Dedifferentiated amniotic fluid mesenchymal stem cell (primary cell): ENCODE measurements around the gene SCYGR5.
"Not testable (repeated sequence)": the region's sequence is repeated elsewhere in the genome, so short reads cannot be mapped to it uniquely, and the experiment has no call there.

Experiments
- DNase-seq: peaks from one replicate; pipeline ENCODE4 v3.0.0-alpha.2; 2016; ENCODE audit errors: extremely low spot score

The SCYGR5 gene

DNA sequence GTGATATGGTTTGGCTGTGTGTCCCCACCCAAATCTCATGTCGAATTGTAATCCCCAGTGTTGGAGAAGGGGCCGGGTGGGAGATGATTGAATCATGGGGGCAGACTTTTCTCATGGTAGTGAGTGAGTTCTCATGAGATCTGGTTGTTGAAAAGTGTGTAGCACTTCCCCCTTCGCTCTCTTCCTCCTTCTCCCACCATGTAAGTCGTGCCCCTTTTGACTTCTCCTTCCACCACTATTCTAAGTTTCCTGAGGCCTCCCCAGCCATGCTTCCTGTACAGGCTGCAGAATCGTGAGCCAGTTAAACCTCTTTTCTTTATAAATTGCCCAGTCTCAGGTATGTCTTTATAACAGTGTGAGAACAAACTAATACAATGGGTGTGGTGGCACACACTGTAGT lies 7.0 kb downstream of the SCYGR5 start:
- not testable (repeated sequence) for DNase-seq

DNA sequence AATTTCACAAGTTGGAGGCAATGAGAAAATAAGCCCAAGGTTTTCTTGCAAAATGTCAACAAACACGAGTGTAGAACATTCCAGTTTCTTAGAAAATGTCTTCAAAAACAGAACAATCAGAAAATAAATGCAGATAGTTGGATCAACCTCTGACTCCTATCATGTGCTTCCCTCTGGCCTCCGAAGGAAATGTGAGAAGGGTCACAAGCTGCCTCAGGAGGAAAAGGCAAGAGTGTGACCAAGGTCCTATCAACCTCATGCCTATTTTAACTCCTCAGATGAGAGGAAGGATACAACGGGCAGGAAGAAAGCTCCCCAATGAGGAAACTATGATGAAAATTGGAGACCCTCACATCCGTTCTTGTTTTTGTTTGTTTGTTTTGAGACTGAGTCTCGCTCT lies 7.9 kb downstream of the SCYGR5 start:
- DNase-seq: no peak

DNA sequence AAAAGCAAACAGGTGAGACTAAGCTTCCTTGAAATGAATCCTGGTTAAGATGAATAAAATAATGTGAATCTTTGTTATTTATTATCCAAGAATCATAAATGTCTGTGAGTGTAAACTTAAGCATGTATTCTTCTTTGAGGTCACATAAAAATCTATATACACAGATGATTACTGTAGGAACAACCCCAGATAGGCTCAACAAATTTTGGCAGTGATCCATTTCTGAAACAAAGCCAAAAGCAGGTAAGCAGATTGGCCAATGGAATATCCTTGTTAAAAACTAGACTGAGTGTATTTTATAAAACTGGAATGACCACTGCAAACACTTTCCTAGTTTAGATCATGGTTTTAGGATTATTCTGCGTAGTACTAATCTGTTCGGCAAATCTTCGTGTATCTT lies 11.3 kb downstream of the SCYGR5 start:
- no peak for DNase-seq

DNA sequence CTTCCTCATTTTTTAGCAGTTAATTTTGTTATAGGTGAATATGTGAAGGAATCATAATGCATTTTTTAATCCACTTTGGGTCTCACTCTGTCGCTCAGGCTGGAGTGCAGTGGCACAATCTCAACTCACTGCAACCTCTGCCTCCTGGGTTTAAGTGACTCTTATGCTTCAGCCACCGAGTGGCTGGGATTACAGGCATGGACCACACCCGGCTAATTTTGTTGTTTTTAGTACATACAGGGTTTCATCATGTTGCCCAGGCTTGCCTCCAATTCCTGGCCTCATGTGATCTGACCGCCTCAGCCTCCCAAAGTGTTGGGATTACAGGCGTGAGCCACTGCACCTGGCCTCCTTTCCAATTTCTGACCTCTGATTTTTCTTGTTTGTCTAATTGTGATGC lies 17.7 kb downstream of the SCYGR5 start:
- DNase-seq: no peak

DNA sequence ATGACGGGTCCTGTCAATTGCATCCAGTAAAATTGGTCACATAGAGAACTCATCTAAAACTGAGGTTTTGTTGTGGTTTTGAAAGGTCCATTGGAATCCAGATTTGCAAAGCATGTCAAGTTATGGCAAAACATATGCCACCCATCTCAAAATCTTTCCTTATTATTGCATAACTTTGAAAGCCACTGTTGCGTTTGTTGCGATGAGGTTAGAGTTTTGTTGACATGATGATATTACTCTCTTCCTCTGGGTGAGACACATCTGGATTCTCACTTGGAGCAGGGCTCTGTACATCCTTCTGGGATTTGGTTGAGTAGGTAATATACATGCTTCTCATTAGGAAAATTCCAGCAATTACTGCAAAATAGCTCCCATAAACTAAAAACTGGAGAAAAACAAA lies 20.6 kb downstream of the SCYGR5 start:
- DNase-seq: no peak

DNA sequence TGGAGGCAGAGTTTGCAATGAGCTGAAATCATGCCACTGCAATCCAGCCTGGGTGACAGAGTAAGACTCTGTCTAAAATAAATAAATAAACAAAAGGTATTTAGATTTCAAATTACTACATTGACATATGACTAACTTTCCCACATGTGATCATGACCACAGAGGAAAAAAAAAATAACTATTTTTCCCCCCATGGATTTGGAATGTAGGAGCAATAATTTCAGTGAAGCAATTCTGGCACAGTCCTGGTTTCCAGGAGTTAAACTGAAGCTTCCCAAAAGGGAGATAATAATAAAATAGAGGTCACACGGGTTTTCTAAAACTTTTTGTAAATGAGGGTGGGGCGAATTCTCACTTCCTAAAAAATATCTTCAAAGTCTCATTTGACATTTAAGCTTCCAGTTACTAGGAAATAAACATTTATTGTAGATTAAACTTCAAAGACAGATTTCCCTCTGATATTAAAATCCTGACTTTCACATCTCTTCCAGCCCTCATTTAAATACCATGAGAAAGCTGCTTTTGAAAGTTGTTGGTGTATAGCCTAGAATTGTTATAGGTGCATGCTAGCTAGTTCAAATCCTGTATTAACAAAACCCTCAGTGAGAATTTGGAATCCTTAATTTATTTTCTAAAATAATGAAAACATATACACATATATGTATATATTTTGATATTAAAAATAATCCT lies 30.5 kb downstream of the SCYGR5 start:
- no peak for DNase-seq

DNA sequence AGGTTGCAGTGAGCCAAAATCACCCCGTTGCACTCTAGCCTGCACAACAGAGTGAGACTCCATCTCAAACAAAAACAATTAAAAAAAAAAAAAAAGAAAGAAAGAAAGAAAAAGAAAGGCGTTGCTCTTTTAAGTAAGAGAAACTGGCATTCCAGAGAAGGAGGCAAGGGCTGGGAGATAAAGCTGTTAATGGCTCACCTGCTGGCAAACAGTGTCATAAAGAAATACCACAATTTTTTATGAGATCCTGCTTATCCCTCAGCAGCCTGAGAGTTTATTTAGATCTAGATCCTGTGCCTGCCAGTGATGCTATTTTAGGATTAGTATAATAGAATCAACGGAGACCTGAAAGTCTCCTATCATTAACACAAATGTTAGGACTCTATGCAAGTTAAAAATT lies 35.0 kb downstream of the SCYGR5 start:
- no peak for DNase-seq

DNA sequence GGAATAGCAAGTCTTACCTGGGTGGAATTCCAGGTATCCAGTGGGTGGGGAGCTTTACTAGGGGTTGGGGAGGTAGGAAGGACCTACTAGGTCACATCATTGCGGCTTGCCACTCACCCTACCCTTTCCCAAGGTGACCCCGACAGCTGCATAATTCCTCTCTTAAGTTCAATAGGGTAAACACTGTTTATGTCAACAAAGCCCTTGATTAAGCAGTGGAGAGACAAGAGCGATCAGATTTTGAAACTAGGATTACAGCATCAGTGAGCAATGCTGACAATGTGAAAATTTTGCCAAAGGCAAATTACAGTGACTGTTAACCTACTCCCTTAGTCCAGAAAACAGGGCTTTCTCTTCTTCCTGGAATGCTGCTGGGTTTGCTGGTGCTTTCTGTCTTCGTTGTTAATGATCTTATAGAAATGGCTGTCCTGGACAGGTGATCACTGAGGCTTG lies 36.7 kb downstream of the SCYGR5 start:
- DNase-seq: peak; percentile 71

DNA sequence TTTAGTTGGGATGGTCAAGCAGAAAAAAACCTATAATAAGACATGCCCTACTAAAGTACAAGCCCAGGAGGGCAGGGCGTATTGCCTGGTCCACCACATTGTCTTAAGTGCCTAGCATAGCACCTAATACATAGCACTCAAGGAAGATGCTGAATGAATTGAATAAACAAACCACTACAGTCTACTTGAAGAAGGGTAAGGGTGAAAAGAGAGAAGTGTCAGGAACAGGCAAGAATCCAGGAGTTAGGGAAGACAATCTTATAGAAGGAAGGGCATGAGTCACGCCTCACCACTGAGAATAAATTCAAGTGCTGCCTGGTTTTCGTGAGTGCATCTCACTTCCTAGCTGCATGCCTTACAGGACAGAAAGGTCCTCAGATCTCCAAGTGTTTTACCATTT lies 37.4 kb downstream of the SCYGR5 start:
- DNase-seq: peak; percentile 36

DNA sequence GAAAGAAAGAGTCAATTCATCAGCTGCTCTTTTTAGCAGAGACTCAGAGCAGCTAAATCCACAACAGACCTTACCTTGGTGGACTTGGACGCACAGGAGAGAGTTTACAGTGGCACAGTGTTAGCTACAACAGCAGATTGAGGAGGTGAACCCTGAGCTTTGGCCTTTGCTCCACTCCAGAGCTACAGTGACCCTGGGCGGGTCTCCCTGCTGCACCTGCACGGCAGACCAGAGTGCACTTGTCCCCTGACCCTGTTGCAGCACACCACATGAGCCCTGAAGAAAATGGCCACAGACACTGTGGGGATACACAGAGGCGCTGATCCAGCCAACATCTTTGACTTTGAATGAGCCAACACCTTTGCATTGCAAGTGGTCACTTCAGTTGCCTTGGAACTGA lies 40.3 kb downstream of the SCYGR5 start:
- DNase-seq: no peak

DNA sequence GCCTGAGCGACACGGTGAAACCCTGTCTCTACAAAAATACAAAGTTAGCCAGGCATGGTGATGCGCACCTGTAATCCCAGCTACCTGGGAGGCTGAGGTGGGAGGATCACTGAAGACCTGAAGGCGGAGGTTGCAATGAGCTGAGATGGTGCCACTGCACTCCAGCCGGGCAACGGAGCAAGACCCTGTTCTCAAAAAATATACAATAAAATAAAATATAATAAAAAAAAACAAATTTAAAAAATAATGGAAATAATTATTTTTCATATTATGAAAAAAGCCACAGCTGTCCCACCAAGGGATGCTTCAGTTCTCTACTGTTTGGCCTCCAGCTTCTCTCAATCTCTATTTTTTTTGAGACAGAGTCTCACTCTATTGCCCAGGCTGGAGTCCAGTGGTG lies 40.8 kb downstream of the SCYGR5 start:
- DNase-seq: no peak

DNA sequence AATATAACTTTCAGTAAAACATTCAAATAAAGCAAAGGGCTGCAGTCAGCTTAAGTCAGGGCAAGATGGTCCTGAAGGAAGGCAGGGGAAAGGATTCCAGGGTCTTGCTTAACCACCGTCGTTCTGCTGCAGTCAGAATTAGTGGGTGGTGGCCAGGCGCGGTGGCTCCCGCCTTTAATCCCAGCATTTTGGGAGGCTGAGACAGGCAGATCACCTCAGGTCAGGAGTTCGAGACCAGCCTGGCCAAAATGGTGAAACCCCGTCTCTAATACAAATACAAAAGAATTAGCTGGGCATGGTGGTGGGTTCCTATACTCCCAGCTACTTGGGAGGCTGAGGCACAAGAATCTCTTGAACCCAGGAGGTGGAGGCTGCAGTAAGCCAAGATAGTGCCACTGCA lies 44.4 kb downstream of the SCYGR5 start:
- no peak for DNase-seq

DNA sequence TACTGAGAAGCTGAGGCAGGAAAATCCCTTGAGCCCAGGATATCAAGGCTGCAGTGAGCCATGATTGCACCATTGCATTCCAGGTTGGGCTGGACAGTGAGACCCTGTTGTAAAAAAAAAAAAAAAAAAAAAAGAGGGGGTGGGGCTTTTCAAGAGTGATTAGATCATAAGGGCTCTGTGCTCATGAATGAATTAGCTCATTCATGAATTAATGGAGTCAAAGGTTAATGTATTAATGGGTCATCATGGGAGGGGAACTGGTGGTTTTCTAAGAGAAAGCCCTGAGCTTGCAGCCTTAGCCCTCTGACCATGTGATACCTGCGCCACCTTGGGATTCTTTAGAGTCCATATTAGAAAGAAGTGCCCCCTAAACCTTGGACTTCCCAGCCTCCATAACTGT lies 46.7 kb downstream of the SCYGR5 start:
- no peak for DNase-seq

DNA sequence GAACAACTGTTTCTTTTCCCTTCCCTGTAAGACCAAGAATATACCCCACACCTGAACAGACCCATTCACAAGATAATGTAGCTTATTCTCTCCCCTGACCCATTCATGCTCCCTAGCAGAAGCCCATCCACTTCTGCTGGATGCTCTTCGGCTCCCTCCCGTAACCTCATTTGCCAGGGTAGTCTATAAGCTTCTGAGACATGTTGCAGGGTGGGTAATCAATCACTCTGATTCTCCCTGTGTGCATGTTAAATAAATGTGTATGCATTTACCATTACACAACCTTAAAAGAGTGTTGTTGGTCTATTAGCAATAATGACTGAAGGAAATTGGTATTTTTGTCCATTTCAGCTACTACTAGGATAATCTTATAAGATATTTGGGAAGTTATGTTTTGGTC lies 49.9 kb downstream of the SCYGR5 start:
- no peak for DNase-seq
